GM15510 (cell line): Measurements from ENCODE around the gene SMG7.

ENCODE experiments used
- POLR2A ChIP-seq: IDR thresholded peaks from 3 replicates; pipeline ENCODE4 v1.6.1; 2011; ENCODE audit warnings: borderline replicate concordance; ENCODE audit not compliant: insufficient read length; ENCODE audit errors: extremely low read depth

The SMG7 gene

GRCh38 chr1:183595537-183595936 is 123.2 kb downstream of the SMG7 start:
- TF ChIP-seq POLR2A, result no peak

DNA sequence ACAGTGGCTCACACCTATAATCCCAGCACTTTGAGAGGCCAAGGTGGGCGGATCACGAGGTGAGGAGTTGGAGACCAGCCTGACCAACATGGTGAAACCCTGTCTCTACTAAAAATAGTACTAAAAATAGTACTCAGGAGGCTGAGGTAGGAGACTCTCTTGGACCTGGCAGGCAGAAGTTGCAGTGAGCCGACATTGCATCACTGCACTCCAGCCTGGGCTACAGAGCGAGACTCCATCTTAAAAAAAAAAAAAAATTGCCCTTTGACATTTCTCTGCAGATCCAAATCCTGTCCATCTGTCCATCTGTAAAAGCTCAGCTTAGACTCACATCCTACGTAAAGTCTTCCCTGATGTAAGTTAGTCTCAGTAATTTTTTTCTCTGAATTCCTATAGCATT is 124.2 kb downstream of the SMG7 start:
- TF ChIP-seq POLR2A, result no peak

DNA sequence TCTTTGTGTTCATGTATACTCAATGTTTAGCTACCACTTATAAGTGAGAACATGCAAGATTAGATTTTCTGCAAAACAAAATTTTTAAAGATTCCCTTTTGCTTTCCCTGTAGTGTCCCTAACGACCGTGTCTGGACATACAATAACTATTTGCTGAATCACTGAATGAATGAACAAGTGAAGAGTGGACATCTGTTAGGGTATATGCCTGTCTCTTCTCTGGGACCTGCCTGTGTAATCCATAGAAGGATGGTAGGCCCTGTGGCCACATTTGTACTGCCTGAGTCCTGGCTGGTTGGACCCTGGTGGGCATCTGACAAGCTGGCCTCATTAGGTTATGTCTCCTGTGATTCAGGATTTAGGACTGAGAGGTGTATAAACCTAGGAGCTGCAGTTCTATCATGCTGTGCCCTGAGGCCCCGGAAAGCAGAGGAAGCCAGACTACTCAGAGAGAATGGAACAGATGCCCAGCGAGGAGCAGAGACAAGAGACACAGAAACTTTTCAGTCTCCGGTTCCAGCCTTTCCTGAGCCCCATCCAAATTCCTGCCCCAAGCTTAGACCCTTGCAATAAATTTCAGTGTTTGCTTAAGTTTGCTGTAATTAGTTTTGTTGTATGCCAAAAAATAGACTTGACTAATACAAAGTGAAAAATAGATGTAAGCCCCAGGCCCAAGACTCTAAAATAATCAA is 125.5 kb downstream of the SMG7 start:
- no peak for TF ChIP-seq POLR2A

- no peak for TF ChIP-seq POLR2A
Observed at GRCh38 chr1:183598386-183598785, 126.1 kb downstream of the SMG7 start.

GRCh38 chr1:183600136-183600535 is 127.8 kb downstream of the SMG7 start:
- TF ChIP-seq POLR2A, result no peak

GRCh38 chr1:183600634-183601033 is 128.3 kb downstream of the SMG7 start:
- TF ChIP-seq POLR2A, result no peak

DNA sequence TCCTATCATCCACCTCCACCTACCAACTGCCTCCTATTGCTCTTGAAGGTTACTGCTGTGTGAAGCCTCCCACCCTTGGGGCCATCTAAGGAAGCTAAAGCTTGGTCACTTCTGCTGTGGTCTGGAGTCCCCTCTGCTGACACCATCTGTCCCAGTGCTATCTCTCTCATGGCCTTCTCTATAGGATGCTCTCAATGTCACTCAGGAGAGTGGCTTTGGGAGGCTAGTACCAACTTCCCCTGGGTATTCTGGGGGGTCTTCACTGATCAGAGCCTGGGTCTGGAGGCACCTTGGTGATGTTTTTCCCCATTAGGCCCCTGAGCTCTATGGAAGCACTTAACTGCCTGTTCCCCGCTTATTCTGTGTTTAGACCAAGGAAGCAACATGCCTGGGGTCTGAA is 130.2 kb downstream of the SMG7 start:
- TF ChIP-seq POLR2A, result no peak
